Renal pelvis (tissue), 4 donors: Measurements from ENCODE around the gene TUBB1. TPM values are rescaled to one million over a fixed set of nuclear protein-coding genes. Genes with fewer than 3 reads are reported as not detected.
A peak's percentile ranks its signal among the peaks of the same experiment; 100 is the strongest.

ENCODE experiments used
- DNase-seq: peaks from one replicate; pipeline ENCODE4 v3.0.0-alpha.2; 2013
- polyA plus RNA-seq, 3 donors: library from polyadenylated mRNA; unstranded; fragments of 120-200 nt; gene quantifications; one replicate each; pipeline ENCODE4 v1.2.1, GENCODE V29; 2013; ENCODE audit not compliant: insufficient read length in 3 of 3

TUBB1 gene
- polyA plus RNA-seq, 3 donors: 1.6 to 3.2 (median 2.5) TPM

DNA sequence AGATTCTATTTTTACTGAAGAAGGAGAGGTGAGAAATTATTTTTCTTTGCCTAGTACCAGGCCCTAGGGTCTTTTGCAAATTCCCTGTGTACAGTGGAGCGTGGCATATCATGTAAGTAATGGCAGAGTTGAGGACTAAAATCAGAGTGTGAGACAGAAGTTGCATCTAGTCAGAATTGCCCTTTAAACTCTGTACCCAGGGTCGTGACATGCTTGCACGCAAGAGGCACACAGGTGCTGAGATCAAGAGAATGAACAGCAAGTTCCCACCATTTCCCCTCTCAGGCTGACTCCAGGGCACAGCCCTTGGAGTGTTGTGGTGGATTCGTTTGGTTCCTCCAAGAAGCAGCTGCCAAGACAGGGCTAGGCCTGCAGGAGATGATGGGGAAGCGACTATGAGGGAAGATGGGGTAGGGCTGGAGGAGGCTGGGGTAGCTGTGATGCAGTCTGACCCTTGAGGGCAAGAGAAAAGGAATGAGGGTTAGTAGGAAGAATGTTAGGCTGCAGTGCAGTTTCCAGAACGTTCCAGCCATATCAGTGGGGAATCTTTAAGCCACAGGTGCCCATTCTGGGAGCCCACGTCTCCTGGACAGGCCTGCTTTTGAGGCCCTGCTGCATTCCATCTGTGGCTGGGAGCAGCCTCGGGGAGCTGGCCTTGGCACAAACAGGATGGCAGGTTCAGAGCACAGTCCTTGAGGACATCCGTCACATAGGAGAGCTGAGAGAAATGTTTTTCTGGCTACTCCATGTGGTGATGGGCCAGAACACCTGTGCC is 31.3 kb upstream of the TUBB1 start:
- DNase-seq: no peak

DNA sequence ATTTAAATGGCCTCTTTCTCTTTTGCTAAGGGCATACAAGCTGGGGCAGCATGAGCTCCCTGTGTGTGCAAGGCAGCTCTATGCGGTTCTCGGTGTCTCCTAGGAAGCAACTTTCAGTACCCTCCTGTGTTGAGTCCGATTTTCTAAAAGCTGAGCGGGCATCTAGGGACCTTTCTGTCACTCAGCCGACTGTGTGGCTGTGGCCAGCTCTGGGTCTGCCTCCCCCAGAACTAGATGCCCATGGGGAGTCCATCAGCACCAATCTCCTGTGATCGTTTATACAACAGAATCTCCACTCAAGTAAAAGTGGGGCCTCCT is 30.7 kb upstream of the TUBB1 start:
- DNase-seq: no peak

- DNase-seq: no peak
Measured at GRCh38 chr20:58989196-58989595, 30.0 kb upstream of the TUBB1 start.

GRCh38 chr20:58990651-58991445 is 28.4 kb upstream of the TUBB1 start:
- DNase-seq: no peak

- no peak for DNase-seq
Measured at GRCh38 chr20:58991715-58992114, 27.5 kb upstream of the TUBB1 start.

GRCh38 chr20:58992911-58993310 is 26.3 kb upstream of the TUBB1 start:
- DNase-seq: no peak

DNA sequence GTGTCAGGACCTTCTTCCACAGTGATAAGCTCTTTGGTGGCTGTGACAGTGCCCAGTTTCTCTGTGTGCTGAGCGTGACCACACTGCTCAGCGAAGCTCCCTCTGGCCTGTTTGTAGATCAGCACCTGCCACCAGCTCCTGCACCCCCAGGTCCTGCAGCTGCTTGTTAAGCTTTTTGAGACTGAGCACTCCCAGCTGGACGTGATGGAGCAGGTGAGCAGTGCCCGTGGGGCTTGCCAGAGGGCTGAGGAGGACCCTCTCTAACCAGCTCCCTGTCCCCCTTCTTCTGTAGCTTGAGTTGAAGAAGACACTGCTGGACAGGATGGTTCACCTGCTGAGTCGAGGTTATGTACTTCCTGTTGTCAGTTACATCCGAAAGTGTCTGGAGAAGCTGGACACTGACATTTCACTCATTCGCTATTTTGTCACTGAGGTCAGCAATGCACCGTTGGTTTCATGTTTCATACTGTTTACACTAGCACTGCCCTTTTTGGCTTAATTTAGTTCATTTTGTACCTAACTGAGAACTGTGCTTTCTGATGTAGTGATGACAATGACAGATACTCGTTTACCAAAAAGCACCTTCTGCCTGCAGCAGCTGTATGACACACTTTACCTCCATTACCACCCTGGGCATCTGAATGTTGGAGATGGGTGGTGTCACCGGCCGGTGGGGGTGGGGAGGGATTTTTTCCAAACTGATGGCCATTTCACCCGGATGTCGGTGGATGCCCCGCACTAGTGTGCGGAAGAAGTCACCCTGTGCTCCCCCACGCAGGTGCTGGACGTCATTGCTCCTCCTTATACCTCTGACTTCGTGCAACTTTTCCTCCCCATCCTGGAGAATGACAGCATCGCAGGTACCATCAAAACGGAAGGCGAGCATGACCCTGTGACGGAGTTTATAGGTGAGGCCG is 25.6 kb upstream of the TUBB1 start:
- no peak for DNase-seq

GRCh38 chr20:58994390-58995159 is 24.7 kb upstream of the TUBB1 start:
- DNase-seq: no peak

GRCh38 chr20:58995461-58996225 is 23.6 kb upstream of the TUBB1 start:
- peak; percentile 49 for DNase-seq

DNA sequence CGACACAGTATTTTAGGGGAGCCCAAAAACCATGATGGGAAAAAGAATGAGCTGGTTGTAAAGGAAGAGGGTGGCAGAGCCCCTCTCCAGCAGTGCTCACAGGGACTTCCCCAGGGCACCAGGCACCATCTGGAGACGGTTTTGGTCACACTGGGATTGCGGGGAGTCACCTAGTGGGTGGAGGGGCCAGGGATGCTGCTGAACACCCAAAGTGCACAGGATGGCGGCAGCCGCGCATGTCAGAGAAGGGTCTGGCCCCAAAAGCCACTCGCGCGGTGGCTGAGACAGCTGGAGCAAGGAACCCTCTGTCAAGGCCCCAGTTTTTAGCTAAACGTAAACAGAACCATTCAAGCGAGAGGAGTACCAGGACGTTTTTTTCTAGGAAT is 23.0 kb upstream of the TUBB1 start:
- DNase-seq: no peak

DNA sequence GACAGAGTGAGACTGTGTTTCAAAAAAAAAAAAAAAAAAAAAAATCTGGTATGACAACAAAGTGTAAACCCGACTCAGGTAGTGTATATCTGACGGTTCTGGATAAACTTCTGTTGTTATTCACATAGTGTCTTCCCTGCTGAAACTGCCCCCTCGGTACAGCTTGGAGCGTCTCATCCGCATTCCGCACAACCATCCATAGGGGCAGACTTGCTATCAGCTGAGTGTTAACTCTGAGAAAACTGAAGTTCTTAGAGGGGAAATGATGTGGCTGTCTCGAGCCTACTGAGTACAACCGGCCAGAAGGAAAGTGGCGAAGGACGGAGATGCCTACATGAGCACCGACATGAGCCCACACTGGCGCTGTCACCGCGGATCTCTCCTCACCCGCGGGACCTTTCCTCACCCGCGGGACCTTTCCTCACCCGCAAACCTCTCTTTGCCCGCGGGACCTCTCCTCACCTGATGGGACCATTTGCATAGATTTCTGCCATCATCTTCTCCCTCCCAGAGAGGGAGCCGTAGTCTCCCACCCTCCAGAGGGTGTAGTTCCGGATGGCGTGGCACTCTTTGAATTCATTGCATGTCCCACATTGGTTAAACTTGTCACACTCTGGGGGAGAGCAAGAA is 22.0 kb upstream of the TUBB1 start:
- DNase-seq: no peak

DNA sequence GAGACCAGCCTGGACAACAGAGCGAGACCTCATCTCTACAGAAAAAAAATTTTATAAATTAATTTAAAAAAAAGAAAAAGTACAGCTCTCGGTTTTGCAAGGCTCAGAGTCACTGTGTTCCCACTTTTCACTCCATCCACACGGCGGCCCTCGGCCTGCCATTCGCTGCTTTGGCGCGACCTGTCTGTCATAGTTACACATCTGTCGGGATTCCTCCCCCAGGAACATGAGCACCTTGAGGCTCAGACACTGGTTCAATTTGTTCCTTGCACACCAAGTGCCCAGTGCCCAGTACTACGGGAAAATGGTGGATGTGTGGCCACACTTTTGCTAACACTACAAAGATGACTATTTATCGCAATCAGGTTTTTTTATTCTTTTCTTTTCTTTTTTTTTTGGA is 20.6 kb upstream of the TUBB1 start:
- DNase-seq: no peak

DNA sequence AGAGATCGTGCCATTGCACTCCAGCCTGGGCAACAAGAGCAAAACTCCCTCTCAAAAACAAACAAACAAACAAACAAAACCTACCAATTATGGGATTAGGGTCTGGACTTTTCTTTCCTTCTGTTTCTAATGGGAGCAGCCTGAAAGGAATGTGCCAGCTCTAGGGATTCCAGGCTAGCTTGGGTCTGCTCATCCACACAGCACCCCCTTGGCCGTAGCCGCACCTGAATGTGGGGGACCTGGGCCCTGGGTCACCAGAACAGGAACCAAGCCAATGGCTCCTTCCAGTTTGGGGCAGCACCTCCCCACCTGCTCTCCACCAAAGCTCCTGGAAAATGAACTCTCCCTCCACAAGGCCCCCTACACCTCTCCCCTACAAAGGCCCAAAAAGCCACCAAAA is 18.9 kb upstream of the TUBB1 start:
- DNase-seq: no peak

GRCh38 chr20:59001068-59001448 is 18.2 kb upstream of the TUBB1 start:
- DNase-seq: no peak

- no peak for DNase-seq
Measured at GRCh38 chr20:59001449-59002171, 17.6 kb upstream of the TUBB1 start.

DNA sequence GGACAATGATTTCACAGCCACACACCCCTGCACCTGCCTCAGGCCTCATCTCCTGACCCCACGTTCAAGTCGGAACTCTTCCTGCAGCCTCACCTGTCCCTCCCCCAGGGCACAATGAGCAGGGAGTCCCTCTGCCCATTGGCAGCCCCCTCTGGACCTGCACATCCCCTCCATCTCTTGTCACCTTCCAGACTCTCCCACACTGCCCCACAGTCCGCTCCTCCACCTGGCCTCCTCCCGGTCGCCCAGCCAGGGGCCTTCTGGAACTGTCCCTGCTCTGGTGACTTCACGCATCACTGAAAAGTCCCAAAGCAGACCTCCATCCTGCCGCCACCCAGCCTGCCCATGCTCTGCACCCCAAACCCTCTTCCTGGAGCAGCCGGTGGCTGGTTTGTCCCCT is 16.8 kb upstream of the TUBB1 start:
- no peak for DNase-seq

DNA sequence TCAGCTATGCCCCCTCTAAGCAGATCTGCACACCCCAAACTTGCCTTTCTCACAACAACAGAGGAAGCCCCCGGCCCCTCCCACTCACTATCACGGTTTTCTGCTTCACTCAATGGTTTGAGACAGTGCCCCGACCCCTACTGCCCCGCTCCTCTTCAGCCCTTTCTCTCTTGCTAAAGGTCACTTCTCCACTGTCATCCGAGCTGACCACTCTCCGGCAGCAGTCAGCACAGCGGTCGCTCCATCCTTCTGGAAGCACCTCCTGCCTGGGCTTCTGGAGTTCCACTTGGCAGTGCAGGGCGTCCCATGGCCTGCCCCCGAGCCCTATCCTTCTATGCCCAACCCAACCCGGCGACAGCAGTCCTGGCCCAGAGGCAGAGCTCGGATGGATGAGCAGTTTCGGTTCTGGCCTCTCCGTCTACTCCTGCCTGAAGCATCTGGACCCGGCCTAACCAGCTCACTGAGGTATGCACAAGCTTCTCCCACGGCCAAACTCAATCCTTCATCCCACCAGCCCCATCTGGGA is 16.3 kb upstream of the TUBB1 start:
- DNase-seq: no peak

DNA sequence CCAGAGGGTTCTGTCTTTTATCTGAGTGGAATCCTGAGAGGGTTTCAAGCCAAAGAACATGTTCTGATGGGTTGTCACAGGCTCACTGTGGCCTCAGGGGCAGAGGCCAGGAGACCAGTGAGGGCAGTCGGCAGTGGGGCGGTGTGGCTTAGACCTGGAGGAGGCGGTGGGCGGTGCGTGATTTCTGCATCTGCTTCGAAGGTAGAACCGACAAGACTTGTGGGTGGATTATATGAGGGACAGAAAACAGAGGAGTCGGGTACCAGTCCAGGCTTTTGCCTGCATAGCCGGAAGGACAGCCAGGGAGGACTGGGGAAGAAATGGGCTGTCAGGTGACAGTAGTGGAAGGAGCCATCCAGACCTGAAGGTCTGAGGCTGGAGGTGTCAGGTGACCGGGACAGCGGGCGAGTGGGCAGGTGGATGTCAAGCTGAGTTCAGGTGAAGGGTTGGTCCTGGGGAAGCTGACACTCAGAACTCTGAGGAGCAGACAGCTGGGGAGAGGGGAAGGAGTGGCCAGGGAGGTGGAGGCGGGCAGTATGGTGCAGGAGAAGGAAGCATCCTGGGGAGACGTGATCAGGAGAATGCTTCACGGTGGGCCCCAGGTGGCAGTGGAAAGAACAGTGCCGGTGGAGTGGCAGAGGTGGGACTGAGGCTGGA is 15.3 kb upstream of the TUBB1 start:
- no peak for DNase-seq

GRCh38 chr20:59004493-59004762 is 14.8 kb upstream of the TUBB1 start:
- DNase-seq: no peak
